Inflammatory macrophage (primary cell): ENCODE data around the gene GTSE1.
A peak's percentile ranks its signal among the peaks of the same experiment; 100 is the strongest.
"Not testable (repeated sequence)": the region's sequence is repeated elsewhere in the genome, so short reads cannot be mapped to it uniquely, and the experiment has no call there.

Experiments
- DNase-seq, 2 donors: peaks; one replicate each; pipeline ENCODE4 v3.0.0-alpha.2; 2020 to 2022
- total RNA-seq, 18 experiments: gene quantifications; one replicate each; lab custom pipeline; 2026; ENCODE audit warnings: mixed read lengths in 6 of 18, inconsistent platforms in 2 of 18; lab: John Stamatoyannopoulos, UW

The GTSE1 gene, protein sequence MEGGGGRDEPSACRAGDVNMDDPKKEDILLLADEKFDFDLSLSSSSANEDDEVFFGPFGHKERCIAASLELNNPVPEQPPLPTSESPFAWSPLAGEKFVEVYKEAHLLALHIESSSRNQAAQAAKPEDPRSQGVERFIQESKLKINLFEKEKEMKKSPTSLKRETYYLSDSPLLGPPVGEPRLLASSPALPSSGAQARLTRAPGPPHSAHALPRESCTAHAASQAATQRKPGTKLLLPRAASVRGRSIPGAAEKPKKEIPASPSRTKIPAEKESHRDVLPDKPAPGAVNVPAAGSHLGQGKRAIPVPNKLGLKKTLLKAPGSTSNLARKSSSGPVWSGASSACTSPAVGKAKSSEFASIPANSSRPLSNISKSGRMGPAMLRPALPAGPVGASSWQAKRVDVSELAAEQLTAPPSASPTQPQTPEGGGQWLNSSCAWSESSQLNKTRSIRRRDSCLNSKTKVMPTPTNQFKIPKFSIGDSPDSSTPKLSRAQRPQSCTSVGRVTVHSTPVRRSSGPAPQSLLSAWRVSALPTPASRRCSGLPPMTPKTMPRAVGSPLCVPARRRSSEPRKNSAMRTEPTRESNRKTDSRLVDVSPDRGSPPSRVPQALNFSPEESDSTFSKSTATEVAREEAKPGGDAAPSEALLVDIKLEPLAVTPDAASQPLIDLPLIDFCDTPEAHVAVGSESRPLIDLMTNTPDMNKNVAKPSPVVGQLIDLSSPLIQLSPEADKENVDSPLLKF
- total RNA-seq = 3.8 to 17.8 (median 11.2) reads per million in 18 experiments

DNA sequence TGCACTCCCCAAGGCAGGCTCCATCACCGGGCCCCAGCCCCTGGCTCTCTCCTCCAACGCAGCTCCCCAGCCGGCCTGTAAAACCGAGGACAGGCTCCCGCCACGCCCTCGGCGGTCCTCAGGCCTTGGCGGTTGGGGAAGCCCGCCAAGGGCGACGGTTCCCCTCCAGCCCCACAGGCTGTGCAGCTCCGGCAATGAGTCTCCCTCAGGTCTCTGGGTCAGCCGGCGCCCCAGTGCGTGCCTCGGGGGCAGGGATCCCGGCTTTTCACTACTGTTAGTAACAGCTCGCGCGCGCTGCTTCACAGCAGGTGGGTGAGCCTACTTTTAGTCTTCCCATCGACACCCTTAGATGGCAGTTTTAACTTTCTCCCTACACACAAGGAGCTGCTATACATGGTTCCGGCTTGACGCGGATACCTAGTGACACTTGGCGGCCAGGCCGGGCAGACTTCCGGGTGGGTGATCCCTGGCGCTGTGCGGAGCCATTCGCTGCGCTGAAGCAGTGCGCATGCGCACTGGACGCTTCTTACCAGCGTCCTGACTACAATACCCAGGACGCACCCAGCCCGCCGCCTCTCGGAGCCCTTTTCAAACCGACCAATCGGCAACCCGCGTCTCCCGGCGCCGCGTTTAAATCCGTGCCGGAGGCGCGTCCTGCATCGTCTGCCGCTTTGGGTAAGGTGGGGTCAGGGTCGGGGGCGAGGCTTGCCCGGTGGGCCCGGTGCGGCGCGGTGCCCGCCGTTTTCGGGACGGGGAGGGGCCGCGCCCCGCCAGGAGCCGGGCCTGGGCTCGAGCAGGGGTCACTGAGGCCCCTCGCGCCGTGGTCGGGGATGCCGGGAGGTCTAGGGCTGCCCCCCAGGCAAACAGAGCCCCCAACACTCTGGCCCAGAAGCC is at the start of gene GTSE1:
Gene GTSE1 (plus strand): TSS at position 614 of the 894 bp plus-strand sequence. CDS start 531 bp downstream, outside the sequence.
- peak; percentile 98 to 99 for DNase-seq

DNA sequence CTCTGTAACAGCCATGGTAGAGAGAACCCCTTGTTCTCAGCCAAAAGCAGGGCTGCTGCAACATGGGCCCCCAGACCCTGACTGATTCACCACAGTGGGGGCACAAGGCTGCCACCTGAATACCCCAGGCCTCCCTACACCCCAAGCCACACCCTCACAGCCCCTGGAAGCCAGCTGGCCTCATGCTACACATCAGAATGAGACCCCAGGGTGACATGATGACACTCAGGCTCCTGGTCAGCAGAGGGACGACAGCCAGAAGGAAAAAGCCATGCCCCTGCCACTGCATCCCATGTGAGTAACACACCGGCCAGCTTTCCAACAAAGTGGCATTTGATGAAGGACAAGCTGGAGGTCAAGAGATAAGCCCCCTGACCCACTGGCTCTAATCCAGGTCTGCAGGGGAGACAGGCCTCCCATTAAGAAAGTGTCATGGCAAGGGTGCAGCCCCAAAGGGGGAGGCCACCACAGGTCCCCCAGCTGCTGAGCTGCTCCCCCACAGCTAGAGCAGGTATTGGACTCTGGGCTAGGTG is 49.2 kb upstream of the GTSE1 start:
- no peak for DNase-seq

DNA sequence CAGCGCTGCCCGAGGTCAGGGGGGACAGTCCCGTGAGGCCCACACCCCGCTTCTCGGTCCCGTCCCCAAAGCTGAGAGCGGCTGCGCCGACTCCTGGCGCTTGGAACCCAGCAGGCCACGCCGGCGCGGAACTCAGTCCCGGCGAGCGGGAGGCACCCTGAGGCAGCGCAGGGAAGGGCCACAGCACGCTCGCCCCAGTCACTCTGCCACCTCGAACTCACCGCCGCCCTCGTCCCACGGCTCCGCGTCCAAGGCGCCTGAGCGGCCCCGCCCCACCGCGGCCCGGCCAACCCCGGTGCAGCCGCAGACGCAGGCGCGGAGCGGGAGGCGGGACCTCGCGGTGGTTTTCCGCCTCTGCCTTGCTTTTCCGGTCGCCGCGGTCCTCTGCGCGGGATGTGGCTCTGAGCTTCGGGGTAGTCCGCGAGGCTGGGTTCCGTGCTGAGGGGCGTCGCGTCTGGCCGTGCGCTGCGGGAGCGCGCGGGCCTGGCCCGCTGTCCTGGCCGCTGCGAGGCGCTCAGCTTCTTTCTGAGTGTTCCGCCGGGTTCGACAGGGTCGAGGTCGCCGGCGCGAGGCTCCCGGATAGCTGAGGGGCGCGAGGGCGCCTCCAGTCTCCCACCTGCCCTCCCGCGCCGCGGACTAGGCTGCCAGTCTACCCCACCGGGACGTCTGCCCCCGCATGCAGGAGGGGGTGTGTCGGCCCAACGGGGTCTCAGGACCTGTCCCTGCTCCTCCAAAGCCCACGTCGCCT is 46.5 kb upstream of the GTSE1 start, which contains the start of gene CDPF1:
Gene CDPF1 (minus strand): TSS at position 259 of the 748 bp plus-strand sequence. CDS start 2,009 bp downstream, outside the sequence.
- DNase-seq = peak; percentile 94 to 95

DNA sequence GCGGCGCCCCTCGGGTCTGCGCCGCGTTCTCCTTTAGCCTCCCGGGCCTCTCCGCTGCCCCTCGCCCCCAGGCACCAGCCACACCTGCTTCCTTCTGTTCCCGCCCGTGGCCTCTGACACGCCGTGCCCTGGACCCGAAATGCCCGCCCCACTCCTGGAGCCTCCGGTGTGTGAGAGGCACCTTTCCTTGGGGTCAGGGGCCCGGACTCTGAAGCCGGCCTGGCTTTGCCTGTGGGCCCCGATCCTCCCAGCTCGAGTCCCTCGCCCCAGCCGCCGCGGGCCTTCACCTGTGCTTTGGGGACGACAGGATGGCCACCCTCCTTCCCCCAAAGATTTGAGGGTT is 45.9 kb upstream of the GTSE1 start:
- DNase-seq = no peak

DNA sequence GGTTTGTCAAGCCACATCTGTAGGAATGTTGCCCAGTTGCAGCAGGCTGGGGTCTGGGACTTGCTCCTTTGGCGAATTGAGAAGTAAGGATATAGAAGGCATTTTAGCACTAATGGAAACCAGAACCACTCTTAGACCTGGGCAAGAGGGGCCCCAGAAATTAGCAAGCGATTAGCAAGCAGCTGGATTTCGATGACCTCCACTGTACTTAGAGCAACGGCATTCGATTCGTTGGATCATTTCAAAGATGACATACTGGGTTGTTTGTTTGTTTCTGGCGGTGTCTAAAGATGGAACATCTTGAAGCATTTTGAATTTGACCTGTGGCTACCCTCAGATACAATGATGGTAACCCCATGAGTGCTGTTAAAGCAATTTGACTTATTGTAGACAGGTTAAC is 45.4 kb upstream of the GTSE1 start:
- DNase-seq = no peak

DNA sequence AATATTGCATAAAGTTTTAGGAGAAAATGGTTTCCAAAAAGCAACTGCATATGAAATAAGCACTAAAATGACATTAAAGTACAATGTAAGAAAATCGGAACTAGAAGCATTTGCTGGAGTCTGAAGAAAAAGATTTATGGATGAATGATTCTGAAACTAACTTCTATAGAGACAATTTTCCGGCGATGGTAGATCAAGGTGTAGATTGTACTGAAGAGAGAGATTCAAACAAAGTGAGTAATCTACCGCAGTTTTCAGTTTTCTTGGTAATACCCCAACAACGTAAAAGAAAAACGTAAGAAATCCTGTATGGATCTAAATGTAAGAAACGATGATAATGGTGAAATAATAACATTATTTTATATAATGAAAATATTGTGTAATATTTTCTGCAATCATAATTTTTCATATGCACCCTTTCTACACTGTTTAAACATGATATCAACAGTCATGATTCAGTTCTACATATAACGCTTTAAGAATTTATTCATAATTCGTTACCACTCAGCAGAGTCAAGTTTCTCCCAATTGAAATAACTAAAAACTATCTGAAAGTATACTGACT is 44.8 kb upstream of the GTSE1 start:
- no peak for DNase-seq

DNA sequence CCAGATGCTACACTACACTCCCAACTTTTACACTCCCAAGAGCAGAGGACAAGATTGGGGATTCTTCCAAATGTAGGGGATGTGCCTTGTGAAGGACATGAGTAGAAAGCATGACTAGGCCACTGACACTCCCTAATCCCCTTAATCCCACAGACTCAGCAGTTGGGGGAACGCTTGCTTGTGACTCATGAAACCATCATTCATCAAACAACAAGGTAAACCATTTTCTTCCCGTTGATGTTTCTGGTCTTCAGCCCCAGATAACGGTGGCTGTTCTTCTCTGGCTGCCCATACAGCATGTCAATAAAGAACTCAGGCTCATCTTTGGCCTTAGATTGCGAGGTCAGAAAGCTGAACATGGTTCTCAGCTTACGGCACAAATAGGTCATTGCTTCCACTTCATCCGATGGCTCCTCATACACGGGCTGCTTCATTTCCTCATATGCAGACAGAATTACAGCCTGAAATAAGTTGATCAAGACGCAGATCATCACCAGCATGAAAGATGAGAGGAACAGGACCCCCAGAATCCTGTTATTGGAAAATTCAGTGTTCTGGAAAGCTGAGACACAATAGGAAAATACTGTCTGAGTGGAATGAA is 40.2 kb upstream of the GTSE1 start:
- DNase-seq = no peak

DNA sequence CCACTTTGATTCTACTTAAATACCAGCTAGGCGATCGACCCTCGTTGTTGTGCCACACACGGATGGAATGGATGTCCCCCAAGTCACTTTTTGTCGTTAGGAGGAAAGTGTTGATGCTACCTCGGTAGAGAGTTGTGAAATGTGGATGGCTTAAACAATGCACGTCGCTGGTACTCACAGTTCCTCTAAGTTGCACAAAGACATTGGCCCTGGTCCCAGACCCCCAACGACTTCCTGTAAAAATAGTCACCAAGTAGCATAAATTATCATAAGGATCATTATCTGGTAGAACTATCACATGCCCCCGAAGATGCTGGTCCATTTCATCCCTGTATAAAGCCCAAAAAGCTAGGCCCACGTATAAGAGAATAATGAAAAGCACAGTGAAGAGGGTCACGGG is 37.3 kb upstream of the GTSE1 start:
- DNase-seq = peak; percentile 32 to 42

DNA sequence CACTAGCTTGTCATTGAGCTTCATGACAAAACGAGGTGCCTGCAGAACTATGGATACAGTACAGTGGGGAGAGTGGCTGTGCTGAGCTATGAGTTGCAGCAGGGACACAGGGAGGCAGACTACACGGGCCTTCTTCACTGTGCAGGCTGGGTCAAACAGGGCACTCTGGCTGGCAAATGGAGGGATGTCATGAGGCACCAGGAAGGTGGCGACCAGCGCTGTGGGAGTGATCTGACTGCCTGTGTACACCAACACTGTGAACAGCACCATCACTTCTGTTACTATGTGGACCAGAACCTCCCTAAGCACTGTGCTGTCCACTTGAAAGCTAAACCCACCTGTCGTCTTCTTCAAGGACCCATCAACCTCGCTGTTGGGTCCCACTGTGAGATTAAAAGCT is 36.6 kb upstream of the GTSE1 start:
- DNase-seq = no peak

DNA sequence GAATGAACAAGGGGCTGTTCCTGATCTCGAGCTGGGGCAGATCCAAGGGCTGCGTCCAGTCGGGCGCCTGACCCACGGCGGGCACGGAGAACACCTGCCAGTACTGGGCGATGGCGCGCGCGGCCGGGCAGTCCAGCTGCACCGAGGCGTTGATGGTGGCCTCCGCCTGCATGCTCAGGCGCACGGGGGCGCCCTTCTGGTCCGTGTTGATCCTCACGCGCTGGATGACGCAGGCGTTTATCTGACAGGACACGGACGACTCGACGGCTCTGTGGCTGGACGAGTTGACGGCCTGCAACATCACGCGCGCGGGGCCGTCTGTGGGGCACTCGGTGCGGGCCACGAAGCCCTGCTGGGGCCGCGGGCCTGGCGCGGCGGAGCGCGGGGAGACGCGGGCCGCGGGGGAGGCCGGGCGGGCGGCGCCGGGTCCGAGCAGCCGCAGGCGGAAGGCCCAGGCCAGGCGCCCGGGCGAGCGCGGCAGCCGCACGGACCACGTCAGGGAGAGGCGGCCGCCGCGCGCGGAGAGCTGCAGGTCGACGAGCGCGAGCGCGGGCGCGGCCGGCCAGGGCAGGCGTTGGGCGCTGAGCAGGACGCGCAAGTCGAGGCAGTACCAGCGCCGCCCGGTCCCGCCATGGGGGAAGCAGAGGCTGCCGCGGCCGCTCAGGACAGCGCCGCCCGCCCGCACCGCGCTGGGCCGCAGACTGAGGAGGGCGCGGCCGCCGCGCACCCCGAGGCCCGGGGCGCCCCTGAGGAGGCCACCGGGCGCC is 34.0 kb upstream of the GTSE1 start:
- peak; percentile 58 to 75 for DNase-seq

DNA sequence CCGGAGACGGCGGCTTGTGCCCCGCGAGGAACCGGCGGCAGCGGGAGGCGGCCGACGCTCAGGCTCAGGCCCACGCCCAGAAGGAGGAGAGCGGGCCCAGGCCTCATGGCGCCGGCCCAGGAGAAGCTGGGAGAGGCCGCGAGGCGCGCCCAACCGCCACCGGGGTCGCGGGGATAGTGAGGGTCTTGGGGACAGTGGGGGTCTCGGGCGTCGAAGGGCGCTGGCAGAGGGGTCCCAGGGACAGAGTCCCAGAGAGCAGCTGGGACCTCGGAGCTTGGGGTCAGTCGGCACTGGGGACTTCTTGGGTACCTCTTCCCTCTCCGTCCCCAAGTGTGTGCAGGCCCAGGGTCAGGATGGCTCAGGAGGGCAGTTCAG is 33.5 kb upstream of the GTSE1 start, which contains the start of gene PKDREJ:
Gene PKDREJ (minus strand): TSS at position 128 of the 375 bp plus-strand sequence. CDS start 21 bp downstream, at position 107.
- DNase-seq = no peak

DNA sequence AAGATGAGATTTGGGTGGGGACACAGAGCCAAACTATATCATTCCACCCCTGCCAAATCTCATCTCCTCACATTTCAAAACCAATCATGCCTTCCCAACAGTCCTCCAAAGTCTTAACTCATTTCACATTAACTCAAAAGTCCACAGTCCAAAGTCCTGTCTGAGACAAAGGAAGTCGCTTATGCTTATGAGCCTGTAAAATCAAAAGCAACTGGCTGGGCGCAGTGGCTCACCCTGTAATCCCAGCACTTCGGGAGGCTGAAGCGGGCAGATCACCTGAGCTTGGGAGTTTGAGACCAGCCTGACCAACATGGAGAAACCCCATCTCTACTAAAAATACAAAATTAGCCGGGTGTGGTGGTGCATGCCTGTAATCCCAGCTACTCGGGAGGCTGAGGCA is 32.1 kb upstream of the GTSE1 start:
- not testable (repeated sequence) for DNase-seq

DNA sequence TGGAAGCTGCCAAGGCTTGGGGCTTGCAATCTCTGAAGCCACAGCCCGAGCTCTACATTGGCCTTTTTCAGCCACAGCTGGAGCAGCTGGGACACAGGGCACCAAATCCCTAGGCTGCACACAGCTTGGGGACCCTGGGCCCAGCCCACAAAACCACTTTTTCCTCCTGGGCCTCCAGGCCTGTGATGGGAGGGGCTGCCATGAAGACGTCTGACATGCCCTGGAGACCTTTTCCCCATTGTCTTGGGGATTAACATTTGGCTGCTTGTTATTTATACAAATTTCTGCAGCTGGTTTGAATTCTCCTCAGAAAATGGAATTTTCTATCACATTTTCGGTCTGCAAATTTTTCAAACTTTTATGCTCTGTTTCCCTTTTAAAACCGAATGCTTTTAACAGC is 31.0 kb upstream of the GTSE1 start:
- DNase-seq = not testable (repeated sequence)

DNA sequence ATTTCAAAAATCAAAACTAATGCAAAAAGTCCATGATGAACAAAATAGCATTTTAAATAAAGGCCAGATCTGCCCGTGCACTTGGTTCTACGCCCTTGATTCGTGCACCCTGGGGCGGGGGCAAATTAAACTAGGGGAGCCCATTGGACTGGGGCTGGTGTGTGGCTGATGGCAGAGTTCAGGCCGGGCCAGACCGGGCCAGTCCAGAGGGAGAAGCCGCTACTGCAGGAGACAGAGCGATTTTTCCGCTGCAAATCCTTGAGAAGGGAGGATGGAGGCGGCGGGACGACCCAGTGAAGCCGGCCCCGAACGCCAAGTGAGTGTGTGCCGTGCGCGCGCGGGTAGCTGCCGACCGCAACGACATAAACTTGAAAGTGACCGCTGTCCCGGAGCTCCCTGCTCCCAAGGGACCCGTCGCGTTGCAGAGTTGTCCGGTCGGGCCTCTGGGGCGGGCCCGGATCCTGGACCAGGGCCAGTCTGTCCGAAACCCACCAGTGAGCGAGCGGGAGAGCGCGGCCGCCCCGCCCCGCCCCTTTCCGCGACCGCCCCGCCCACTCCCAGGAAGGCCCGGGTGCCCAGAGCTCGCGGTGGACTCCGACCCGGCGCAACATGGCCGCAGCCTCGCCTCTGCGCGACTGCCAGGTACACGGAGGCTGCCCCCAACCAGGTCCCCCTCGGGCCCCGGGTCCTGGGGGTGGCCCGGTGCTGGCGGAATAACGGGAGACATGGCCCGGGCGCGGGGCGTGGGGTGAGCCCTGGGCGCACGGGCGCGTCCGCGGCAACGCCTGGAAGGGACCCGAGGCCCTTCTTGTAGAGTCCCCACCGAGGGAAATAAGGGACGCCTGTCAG is 29.0 kb upstream of the GTSE1 start, which contains the start of gene TTC38:
Gene TTC38 (plus strand): TSS at position 578 of the 849 bp plus-strand sequence. CDS start 32 bp downstream, at position 610.
- peak; percentile 77 to 87 for DNase-seq

DNA sequence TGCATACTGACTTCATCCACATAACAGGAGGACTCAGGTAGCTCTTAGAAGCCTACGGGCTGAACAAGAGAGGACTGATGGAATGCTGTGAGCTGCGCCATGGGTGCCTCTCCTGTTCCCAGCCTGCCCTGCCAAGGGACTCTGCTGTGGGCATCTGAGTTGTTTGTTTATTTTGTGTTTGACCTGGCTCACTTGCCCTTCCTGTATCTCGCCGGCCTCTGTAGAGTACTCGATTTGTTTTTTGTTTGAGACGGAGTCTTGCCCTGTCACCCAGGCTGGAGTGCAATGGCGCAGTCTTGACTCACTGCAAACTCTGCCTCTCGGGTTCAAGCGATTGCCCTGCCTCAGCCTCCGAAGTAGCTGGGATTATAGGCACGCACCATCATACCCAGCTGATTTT is 27.1 kb upstream of the GTSE1 start:
- DNase-seq = no peak

DNA sequence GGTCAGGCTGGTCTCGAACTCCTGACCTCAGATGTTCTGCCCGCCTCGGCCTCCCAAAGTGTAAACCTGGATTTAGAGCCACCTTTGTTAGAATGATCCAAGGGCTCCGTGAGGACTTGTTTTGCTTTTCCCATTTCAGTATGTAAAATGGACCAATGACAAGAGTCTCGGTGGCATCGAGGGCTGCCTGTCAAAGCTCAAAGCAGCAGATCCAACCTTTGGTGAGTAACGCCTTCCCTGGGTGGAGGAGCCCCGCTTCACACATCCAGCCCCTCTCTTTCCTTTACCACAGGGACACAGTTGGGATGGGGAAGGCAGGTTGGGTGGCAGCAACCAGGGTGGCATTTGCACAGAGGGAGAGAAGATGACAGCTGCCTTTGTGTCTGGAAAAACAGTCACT is 24.5 kb upstream of the GTSE1 start:
- no peak for DNase-seq

DNA sequence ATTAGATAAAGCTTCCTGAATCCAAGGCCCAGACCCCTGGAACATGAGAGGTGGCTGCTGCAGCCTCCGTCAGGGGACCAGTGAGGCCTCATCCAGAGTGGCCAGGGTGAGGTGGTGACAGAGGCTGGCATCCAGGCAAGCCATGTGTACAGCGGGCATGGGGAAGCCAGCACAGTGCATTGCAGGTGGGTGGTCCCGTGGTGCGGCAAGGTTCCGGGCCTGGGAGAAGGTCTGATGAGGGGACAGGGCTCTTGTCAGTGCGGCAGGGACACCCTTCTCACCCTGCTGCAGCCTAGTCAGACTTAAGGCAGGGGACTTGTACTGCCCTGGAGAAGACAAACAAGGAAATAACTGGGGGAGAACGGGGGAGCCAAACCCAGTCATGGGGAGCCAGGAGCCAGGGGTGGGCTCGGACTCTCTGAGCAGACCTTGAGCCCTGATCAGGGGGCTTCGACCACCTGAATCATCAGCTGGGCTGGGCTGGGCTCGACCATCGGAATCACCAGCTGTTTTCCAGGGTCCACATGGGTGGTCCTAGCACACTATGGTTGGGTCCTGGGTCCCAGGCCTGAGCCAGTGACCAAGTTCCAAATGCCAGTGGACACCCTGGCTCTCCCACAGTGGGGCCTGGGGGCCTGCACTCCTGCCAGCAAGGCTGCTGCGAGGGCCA is 23.8 kb upstream of the GTSE1 start:
- DNase-seq = no peak

DNA sequence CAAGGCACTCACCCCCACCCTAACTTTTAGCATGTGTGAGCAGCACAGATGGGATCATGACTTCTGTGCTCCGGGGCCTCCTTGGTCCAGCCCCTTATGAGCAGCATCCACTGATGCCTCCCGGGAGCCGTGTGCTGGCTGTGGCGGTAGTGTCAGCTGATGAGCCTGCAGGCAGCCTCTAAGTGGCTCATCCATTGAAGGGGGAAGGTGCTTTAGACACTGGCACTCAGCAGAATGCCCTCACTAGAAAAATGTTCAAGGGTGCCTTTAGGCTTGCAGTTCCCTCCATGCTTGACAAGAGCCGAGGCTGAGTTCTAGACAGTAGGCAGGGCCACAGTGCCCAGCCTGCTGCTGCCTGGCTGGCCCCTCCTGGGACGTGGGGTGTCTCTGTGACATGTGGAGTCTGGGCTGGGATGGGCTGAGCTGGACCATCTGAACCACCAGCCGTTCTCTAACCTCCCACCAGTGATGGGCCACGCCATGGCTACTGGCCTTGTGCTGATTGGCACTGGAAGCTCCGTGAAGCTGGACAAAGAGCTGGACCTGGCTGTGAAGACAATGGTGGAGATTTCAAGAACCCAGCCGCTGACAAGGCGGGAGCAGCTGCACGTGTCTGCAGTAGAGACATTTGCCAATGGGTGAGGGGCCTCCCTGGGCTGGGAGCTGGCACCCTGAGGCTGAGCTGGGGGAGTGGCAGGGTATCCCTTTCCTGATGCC is 23.1 kb upstream of the GTSE1 start:
- DNase-seq = no peak
